GM10266 (cell line): ENCODE measurements around the gene BTNL3.
"Not testable (repeated sequence)": the region's sequence is repeated elsewhere in the genome, so short reads cannot be mapped to it uniquely, and the experiment has no call there.

Experiments
- DNase-seq: peaks from one replicate; pipeline ENCODE4 v3.0.0; 2012; ENCODE audit errors: extremely low spot score
- TF ChIP-seq, protein P1 (sequence below): IDR thresholded peaks from 2 replicates; pipeline ENCODE4 v1.5.1; 2012; ENCODE audit warnings: mild to moderate bottlenecking, low read depth; ENCODE audit not compliant: control insufficient read depth, insufficient read depth; ENCODE audit errors: missing control alignments

Gene BTNL3

GRCh38 chr5:180990086-180990881, 1.6 kb downstream of the BTNL3 start:
- TF ChIP-seq, protein P1, sequence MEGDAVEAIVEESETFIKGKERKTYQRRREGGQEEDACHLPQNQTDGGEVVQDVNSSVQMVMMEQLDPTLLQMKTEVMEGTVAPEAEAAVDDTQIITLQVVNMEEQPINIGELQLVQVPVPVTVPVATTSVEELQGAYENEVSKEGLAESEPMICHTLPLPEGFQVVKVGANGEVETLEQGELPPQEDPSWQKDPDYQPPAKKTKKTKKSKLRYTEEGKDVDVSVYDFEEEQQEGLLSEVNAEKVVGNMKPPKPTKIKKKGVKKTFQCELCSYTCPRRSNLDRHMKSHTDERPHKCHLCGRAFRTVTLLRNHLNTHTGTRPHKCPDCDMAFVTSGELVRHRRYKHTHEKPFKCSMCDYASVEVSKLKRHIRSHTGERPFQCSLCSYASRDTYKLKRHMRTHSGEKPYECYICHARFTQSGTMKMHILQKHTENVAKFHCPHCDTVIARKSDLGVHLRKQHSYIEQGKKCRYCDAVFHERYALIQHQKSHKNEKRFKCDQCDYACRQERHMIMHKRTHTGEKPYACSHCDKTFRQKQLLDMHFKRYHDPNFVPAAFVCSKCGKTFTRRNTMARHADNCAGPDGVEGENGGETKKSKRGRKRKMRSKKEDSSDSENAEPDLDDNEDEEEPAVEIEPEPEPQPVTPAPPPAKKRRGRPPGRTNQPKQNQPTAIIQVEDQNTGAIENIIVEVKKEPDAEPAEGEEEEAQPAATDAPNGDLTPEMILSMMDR: no peak
- DNase-seq: no peak

DNA sequence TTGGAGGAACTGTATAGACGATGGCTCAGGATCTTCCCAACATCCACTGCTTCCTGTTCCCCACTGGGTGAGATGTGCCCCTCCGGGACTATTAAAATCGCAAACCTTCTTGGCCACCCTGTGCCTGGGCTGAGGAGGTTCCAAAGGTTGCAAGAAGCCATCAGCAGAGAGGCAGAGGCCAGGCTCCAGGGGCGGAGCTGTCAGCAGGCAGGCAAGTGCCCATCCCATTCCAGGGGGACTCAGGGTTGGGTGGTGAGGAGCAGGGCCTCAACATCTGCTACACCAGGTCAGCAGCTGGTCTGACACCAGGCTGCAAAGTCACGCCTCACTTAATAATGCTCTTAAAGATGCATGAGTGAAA, 2.2 kb downstream of the BTNL3 start:
- DNase-seq: no peak
- TF ChIP-seq, protein P1: no peak

DNA sequence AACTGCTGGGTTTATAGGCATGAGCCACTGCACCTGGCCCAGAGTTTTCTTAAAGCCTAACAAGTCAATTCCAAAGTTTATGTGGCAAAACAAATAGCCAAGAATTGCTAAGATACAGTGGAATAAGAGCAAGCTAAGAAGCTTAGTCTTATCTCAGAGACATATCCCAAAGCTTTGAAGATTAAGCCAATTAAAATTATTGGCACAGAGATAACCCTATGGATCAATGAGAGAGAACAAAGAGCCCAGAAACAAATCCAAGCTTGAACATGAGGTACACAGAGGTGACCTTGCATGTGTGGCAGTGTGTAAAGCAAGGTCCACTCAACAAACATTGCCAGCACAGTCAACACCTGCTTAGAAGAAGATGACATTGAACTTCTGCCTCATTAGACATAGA, 13.3 kb downstream of the BTNL3 start:
- no peak for DNase-seq
- TF ChIP-seq, protein P1: no peak

DNA sequence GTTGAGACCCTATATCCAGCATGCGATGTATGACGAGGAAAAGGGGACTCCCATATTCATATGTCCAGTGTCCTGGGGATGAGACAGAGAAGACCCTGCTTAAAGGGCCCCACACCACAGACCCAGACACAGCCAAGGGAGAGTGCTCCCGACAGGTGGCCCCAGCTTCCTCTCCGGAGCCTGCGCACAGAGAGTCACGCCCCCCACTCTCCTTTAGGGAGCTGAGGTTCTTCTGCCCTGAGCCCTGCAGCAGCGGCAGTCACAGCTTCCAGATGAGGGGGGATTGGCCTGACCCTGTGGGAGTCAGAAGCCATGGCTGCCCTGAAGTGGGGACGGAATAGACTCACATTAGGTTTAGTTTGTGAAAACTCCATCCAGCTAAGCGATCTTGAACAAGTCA, 17.1 kb downstream of the BTNL3 start:
- DNase-seq: no peak
- TF ChIP-seq, protein P1: no peak

GRCh38 chr5:181008136-181008535, 19.5 kb downstream of the BTNL3 start:
- TF ChIP-seq, protein P1: no peak
- DNase-seq: no peak

DNA sequence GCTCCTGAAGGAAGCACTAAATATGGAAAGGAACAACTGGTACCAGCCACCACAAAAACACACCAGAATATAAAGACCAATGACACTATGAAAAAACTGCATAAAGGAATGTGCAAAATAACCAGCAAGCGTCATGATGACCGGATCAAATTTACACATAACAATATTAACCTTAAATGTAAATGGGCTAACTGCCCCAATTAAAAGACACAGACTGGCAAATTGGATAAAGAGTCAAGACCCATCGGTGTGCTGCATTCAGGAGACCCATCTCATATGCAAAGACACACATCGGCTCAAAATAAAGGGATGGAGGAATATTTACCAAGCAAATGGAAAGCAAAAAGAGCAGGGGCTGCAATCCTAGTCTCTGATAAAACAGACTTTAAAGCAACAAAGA, 21.4 kb downstream of the BTNL3 start:
- not testable (repeated sequence) for DNase-seq

GRCh38 chr5:181014654-181015053, 26.0 kb downstream of the BTNL3 start:
- not testable (repeated sequence) for DNase-seq

DNA sequence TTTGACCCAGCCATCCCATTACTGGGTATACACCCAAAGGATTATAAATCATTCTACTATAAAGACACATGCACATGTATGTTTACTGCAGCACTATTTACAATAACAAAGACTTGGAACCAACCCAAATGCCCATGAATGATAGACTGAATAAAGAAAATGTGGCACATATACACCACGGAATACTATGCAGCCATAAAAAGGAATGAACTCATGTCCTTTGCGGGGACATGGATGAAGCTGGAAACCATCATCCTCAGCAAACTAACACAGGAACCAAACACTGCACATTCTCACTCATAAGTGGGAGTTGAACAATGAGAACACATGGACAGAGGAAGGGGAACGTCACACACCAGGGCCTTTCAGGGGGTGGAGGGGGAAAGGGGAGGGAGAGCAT, 28.8 kb downstream of the BTNL3 start:
- not testable (repeated sequence) for DNase-seq

GRCh38 chr5:181020688-181021087, 32.0 kb downstream of the BTNL3 start:
- TF ChIP-seq, protein P1: no peak
- DNase-seq: no peak
